Measurements from ENCODE around the gene NLRC5. TPM values are rescaled to one million over a fixed set of nuclear protein-coding genes. Genes with fewer than 3 reads are reported as not detected.

Gene NLRC5
- total and polyA plus RNA-seq, 9 of the 15 experiments (the other 6 are each of a cell fraction or from before 2014, with no cell fraction given): 0.59 to 0.71 TPM; not detected in 7

GRCh38 chr16:56950881-56951771 lies 38.2 kb upstream of the NLRC5 start (continued):
- TF ChIP-seq STAT5B (CRISPR knock-in tag; IDR thresholded peaks at IDR 0.05) (no peak), CEBPZ (IDR thresholded peaks at IDR 0.05; ENCODE audit: borderline replicate concordance, low read depth, low read length) (no peak), PTBP1 (IDR thresholded peaks at IDR 0.05; ENCODE audit: low read depth, low read length) (no peak), ZNF277 (CRISPR knock-in tag; IDR thresholded peaks at IDR 0.05; ENCODE audit: borderline replicate concordance) (no peak), CTBP1 (IDR thresholded peaks at IDR 0.05; ENCODE audit: borderline replicate concordance) (peak; percentile 60; the same call in 1 of the 2 replicates), SMC3 (conservative IDR thresholded peaks at IDR 0.05; ENCODE audit: insufficient read depth, low read depth, low read length) (peak; percentile 59), CHCHD3 (CRISPR knock-in tag; IDR thresholded peaks at IDR 0.05) (no peak), ARHGAP35 (IDR thresholded peaks at IDR 0.05; ENCODE audit: partially characterized antibody) (no peak), CC2D1A (IDR thresholded peaks at IDR 0.05) (0 out of 2 replicates have a peak, but pooled peaks have one; percentile 13), ARNT (IDR thresholded peaks at IDR 0.05) (no peak), SPI1 (IDR thresholded peaks at IDR 0.05; ENCODE audit: borderline replicate concordance, low read depth, low read length) (no peak), ZNF217 (CRISPR knock-in tag; IDR thresholded peaks at IDR 0.05) (no peak), NR0B1 (IDR thresholded peaks at IDR 0.05; ENCODE audit: partially characterized antibody) (no peak), ZEB2 (IDR thresholded peaks at IDR 0.05) (no peak), MYNN (IDR thresholded peaks at IDR 0.05) (no peak), MYNN (CRISPR knock-in tag; IDR thresholded peaks at IDR 0.05) (no peak), JUND (IDR thresholded peaks at IDR 0.05; ENCODE audit: borderline replicate concordance, low read depth, low read length) (no peak), JUND (tag; IDR thresholded peaks at IDR 0.05; ENCODE audit: borderline replicate concordance, low read depth, low read length) (no peak), IRF1 (CRISPR knock-in tag; IDR thresholded peaks at IDR 0.05; ENCODE audit: borderline replicate concordance) (no peak), USF1 (CRISPR knock-in tag; IDR thresholded peaks at IDR 0.05) (no peak), GABPB1 (CRISPR knock-in tag; IDR thresholded peaks at IDR 0.05) (peak; percentile 30; the same call in 1 of the 2 replicates)
